Measurements from ENCODE around the gene LDB2. TPM values are rescaled to one million over a fixed set of nuclear protein-coding genes. Genes with fewer than 3 reads are reported as not detected.
"Not testable (repeated sequence)": the region's sequence is repeated elsewhere in the genome, so short reads cannot be mapped to it uniquely, and the experiment has no call there.

LDB2 gene
- total RNA-seq, 1 experiment from 2014 or later = 8.0 TPM

DNA sequence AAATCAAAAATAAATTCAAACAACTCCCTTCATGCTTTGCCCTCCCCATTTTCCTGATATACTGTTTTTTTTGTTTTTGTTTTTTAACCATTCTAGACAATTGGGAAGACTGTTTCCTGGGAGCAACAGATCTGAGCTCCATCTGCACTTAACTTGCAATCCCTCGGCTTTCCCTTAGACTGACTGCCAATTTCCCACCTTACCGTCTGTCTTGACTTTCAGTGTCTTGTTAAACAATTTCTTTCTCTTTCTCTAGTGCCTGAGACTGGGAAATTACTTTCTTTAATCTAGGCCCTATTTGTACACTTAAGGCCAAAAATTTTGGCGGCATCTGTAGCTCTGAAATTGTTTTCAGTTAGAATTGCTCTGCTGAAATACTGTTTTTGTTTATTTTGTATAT is 326.3 kb downstream of the LDB2 start:
- H3K9me3 ChIP-seq (replicated peaks) = no peaks in the 10 kb centered on the region
- H3K36me3 ChIP-seq = no peaks in the 10 kb centered on the region
- no peak for DNase-seq (ENCODE audit: low read depth in 1 of 2, low spot score in 2 of 2)
- no peak overlapping the region for H3K4me3 ChIP-seq
- H3K27ac ChIP-seq = no peak overlapping the region
- no peaks in the 10 kb centered on the region for H3K27me3 ChIP-seq (replicated peaks)
- H3K4me1 ChIP-seq (replicated peaks) = no peaks in the 10 kb centered on the region

DNA sequence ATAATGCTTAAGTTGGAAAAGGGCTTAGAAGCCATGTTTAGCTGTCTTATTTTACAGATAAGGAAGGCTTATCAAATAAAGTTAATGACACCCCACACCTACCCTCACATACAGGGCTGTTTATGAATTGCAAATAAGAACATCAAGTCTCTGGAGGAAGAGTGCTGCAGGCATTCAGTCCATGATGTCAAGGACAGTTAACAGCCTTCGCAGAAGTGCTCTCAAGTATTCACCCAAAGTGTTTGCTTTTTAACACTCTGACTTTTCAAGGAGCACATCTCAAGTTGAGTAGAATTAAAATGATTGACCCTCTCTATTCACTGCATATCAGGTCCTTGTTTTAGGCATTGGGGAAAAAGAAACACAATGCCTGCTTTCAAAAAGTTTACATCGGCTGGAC is 328.7 kb downstream of the LDB2 start:
- Histone ChIP-seq H3K4me3 (no peak overlapping the region), H3K27me3 (replicated peaks) (no peaks in the 10 kb centered on the region), H3K27ac (no peak overlapping the region), H3K4me1 (replicated peaks) (no peaks in the 10 kb centered on the region), H3K9me3 (replicated peaks) (no peaks in the 10 kb centered on the region), H3K36me3 (no peaks in the 10 kb centered on the region)
- no peak for DNase-seq (ENCODE audit: low read depth in 1 of 2, low spot score in 2 of 2)

DNA sequence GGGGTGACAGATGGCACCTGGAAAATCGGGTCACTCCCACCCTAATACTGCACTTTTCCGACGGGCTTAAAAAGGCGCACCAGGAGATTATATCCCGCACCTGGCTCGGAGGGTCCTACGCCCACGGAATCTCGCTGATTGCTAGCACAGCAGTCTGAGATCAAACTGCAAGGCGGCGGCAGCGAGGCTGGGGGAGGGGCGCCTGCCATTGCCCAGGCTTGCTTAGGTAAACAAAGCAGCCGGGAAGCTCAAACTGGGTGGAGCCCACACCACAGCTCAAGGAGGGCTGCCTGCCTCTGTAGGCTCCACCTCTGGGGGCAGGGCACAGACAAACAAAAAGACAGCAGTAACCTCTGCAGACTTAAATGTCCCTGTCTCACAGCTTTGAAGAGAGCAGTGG is 341.1 kb downstream of the LDB2 start:
- not testable (repeated sequence) for H3K27ac ChIP-seq; H3K4me3 ChIP-seq; H3K4me1 ChIP-seq (replicated peaks); H3K27me3 ChIP-seq (replicated peaks); H3K36me3 ChIP-seq; DNase-seq (ENCODE audit: low read depth in 1 of 2, low spot score in 2 of 2); H3K9me3 ChIP-seq (replicated peaks)

DNA sequence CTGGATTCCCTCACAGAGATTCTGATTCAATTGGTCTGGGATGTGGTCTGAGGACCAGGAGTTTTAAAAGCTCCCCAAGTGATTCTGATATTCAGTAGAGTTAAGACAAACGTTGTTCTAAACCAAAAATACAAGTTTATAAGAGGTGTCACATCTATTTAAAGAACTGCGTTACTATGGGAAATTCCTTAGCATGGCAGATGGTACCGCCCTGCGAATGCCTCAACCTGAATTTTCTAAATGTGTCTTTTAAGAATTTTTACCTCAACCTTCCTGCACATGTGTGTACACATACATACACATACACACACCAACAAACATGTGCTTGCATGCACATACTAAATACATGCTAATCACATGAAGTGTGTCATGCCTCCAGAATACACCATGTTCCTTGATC is 343.3 kb downstream of the LDB2 start:
- H3K27ac ChIP-seq = no peak overlapping the region
- H3K4me3 ChIP-seq = no peak overlapping the region
- no peak for DNase-seq (ENCODE audit: low read depth in 1 of 2, low spot score in 2 of 2)
- H3K36me3 ChIP-seq = no peaks in the 10 kb centered on the region
- H3K9me3 ChIP-seq (replicated peaks) = no peaks in the 10 kb centered on the region
- no peaks in the 10 kb centered on the region for H3K27me3 ChIP-seq (replicated peaks)
- H3K4me1 ChIP-seq (replicated peaks) = no peaks in the 10 kb centered on the region

DNA sequence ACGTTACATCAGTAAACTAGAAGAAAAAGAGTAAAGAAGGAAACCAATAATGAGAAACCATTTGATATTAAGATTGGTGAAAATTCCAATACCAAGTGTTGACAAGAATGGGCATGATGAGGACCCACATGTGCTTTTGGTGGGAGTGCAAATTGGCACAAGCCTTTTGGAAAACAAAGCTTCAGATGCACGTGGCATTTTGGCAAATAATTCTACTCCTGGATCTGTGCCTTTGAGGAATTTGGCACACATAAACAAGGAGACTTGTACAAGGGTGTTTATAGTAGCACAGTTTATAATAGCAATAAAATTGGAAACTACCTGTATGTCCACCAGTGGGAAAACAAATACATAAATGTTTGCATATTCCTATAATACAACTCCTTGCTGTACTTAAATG is 347.9 kb downstream of the LDB2 start:
- H3K27me3 ChIP-seq (replicated peaks) = no peaks in the 10 kb centered on the region
- H3K4me3 ChIP-seq = no peak overlapping the region
- H3K36me3 ChIP-seq = no peaks in the 10 kb centered on the region
- H3K9me3 ChIP-seq (replicated peaks) = no peaks in the 10 kb centered on the region
- no peak overlapping the region for H3K27ac ChIP-seq
- no peaks in the 10 kb centered on the region for H3K4me1 ChIP-seq (replicated peaks)
- DNase-seq (ENCODE audit: low read depth in 1 of 2, low spot score in 2 of 2) = no peak

DNA sequence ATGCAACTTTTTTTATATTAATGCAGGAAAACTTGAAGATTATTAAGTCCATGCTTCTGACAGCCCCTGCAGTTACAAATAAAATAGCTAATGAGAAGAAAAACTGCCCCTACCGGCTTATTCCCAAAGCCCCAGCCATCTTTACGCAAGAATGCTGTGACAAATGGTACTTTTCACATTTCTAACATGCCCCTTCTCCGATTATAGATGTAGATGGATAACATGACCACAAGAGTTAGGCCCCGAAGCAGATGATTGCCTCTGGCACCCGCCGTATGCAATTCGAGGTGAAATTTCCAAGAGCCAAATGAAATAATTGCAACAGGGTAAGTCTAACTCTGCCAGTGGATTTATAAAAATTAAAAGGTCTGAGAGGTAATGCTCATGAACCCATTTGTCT is 352.8 kb downstream of the LDB2 start:
- Histone ChIP-seq H3K27me3 (replicated peaks) (no peaks in the 10 kb centered on the region), H3K36me3 (no peaks in the 10 kb centered on the region), H3K4me1 (replicated peaks) (no peaks in the 10 kb centered on the region), H3K9me3 (replicated peaks) (no peaks in the 10 kb centered on the region), H3K27ac (no peak overlapping the region), H3K4me3 (no peak overlapping the region)
- DNase-seq (ENCODE audit: low read depth in 1 of 2, low spot score in 2 of 2) = no peak

DNA sequence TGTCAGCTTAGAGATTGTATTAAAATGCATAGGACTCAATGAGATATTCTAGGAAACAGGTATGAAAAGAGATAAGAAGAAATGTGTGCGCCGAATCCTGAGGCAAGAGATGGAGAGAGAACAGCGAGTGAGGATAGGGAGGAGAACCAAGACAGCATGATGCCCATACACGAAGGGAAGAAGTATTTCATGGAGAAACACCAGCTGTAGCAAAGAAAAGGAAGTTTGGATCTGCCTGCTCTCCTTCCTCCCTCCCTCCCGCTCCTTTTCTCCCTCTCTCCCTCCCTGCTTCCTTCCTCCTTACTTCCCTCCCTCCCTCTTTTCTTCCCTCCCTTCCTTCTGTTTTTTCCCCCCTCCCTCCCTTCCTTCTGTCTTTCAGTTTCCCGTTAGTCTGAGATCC is 353.6 kb downstream of the LDB2 start:
- no peaks in the 10 kb centered on the region for H3K4me1 ChIP-seq (replicated peaks)
- no peaks in the 10 kb centered on the region for H3K9me3 ChIP-seq (replicated peaks)
- no peak for DNase-seq (ENCODE audit: low read depth in 1 of 2, low spot score in 2 of 2)
- H3K27ac ChIP-seq = no peak overlapping the region
- no peaks in the 10 kb centered on the region for H3K27me3 ChIP-seq (replicated peaks)
- no peaks in the 10 kb centered on the region for H3K36me3 ChIP-seq
- no peak overlapping the region for H3K4me3 ChIP-seq

DNA sequence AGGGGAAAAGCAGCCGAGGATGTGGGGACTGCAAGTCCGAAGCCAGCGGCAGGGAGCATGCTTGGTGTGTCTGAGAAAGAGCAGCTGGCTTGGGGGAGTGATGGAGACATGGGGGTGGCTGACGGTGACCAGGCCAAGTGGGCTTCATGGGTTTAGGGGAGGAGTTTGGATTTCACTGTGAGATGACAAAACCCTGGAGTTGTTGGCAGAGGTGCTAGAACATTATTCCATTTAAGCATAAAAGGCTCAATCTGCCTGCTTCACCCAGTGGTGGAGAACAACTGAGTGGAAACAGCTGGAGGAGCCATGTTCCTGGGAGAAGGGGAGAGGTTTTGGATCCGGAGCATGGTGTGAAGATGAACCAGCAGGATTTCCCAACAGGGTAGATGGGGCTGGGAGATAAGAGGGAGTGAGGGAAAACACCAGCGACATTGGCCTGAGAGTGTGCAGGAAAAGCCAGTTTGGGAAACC is 354.2 kb downstream of the LDB2 start:
- no peaks in the 10 kb centered on the region for H3K36me3 ChIP-seq
- DNase-seq (ENCODE audit: low read depth in 1 of 2, low spot score in 2 of 2) = no peak
- H3K4me1 ChIP-seq (replicated peaks) = no peaks in the 10 kb centered on the region
- H3K9me3 ChIP-seq (replicated peaks) = no peaks in the 10 kb centered on the region
- no peaks in the 10 kb centered on the region for H3K27me3 ChIP-seq (replicated peaks)
- H3K4me3 ChIP-seq = no peak overlapping the region
- no peak overlapping the region for H3K27ac ChIP-seq

DNA sequence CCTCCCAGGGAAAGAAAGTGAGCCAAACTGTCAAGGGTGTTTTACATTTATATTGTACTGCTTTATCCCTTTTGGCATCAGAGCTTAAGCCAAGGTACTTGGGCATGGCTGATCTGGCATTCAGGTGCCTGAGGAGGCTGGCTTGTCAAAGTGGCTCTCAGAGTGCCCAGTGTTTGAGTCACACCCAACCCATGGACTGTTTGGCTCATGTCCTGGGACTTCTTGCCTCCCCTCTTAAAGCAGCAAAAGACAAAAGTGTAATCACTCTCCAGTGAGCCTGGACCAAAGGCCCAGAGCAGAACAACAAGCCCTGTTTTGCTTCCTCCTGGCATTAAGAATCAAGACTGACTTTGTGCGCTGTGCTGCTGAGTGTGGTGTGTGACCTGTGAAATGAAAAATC is 360.5 kb downstream of the LDB2 start:
- Histone ChIP-seq H3K4me3 (no peak overlapping the region), H3K27me3 (replicated peaks) (no peaks in the 10 kb centered on the region), H3K9me3 (replicated peaks) (no peaks in the 10 kb centered on the region), H3K36me3 (no peaks in the 10 kb centered on the region), H3K4me1 (replicated peaks) (no peaks in the 10 kb centered on the region), H3K27ac (no peak overlapping the region)
- DNase-seq (ENCODE audit: low read depth in 1 of 2, low spot score in 2 of 2) = no peak

DNA sequence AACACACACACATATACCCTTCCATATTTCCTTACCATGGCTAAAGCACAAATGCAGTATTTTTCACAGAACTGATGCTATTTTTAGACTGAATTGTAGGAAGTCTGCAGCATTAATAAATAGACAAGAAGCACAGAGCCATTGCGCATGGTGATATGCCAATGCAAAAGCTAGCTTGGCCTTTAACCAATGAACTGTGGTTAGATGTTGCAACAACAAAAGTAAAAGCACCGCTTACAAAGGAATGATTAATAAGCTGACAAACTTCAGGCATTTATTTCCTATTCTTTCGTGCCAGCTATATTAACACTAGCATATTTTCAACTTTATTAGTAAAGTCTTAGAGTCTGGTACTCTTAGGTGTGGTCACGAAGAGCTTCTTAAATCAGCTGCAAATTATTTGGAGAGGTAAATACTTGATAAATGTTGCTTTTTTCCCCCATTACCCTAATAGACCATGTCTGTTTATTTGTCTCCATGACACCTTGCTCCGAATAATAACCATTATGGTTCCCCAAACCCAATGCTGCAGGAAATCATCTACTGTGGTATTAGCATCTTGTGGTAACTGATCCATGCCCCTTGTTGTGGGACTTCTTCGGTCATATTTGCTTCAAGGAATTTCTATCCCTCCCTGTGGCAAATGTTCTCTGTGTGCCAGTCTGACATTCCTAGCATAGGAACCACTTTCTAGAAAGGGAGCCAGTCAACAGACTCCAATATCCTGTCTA is 366.0 kb downstream of the LDB2 start:
- no peak overlapping the region for H3K4me3 ChIP-seq
- H3K27ac ChIP-seq = no peak overlapping the region
- no peaks in the 10 kb centered on the region for H3K27me3 ChIP-seq (replicated peaks)
- no peaks in the 10 kb centered on the region for H3K9me3 ChIP-seq (replicated peaks)
- H3K36me3 ChIP-seq = no peaks in the 10 kb centered on the region
- DNase-seq (ENCODE audit: low read depth in 1 of 2, low spot score in 2 of 2) = peak in 1 of 2 experiments; percentile 1
- H3K4me1 ChIP-seq (replicated peaks) = peaks cover 10% of the 10 kb centered on the region

DNA sequence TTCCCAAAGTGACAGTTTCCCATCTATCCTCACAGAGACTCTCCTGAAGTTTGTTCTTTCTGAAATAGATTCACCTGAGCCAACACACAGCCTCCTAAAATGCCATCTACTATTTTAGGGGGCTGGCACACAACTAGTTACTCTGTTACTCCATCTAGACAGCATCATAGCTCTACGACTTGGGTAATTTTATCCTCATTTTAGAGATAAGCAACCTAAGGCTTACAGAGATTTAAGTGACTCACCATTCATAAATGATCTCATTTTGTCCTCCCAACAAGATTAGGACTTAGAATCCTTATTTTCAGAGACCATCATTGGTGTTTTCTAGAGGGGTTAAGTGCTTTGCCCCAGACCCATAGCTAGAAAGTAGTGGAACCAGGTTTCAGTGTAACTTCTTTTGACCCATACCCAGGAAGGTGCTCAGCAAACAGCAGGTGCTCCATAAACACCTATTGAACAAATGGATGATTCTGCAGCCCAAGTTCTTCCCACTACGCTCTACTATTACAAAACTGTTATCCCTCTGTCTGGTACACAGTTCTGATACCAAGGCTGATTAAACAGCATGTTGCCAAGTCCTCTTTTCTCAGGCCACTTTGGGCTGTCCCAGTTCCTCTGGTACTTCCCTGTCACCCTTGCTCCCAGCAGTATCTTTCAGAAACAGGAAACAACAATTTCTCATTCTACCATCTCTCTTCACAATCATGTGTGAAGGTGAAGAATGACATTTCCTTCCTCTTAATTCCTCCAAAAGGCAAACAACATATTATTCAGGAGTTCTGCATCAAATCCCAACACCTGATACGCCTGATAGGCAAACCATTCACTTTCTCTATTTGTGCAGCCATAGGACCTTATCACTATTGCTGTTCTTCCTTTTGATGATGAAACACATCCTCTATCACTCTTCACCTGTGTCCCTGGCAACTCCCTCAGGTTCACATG is 367.5 kb downstream of the LDB2 start:
- peaks cover 10% of the 10 kb centered on the region for H3K4me1 ChIP-seq (replicated peaks)
- no peaks in the 10 kb centered on the region for H3K36me3 ChIP-seq
- no peak overlapping the region for H3K4me3 ChIP-seq
- no peak for DNase-seq (ENCODE audit: low read depth in 1 of 2, low spot score in 2 of 2)
- no peaks in the 10 kb centered on the region for H3K27me3 ChIP-seq (replicated peaks)
- H3K27ac ChIP-seq = no peak overlapping the region
- no peaks in the 10 kb centered on the region for H3K9me3 ChIP-seq (replicated peaks)

DNA sequence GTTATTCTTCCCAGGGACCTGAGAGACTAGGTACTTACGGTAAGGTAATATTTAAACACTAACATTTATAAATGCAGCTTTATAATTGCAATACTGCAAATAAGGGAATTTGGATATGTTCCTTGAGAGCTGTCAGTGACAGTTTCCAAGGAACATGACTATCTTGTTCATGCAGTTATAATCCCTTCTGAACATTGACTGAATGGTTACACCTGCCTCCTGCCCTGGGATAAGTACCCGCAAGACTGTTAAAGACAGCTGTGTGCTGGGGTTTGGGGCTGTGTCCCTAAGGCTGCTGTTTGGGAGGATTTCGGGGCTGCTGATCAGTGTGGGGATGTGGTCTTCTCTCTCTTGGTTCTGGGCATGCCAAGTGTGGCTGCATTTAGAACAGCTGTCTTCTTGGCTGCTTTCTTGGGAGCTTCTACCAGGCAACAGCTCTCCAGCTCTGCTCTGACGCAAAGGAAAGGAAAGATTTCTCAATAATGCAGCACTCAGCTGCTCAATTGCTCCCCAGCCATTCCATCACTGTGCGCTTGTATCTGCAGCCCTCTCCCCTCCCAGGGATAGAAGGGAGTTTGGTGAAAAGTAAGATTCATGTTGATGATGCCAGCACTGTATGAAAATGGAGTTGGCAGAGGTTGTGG is 373.4 kb downstream of the LDB2 start:
- Histone ChIP-seq H3K27ac (no peak overlapping the region), H3K4me3 (no peak overlapping the region), H3K4me1 (replicated peaks) (no peaks in the 10 kb centered on the region), H3K36me3 (no peaks in the 10 kb centered on the region), H3K27me3 (replicated peaks) (no peaks in the 10 kb centered on the region), H3K9me3 (replicated peaks) (no peaks in the 10 kb centered on the region)
- no peak for DNase-seq (ENCODE audit: low read depth in 1 of 2, low spot score in 2 of 2)

DNA sequence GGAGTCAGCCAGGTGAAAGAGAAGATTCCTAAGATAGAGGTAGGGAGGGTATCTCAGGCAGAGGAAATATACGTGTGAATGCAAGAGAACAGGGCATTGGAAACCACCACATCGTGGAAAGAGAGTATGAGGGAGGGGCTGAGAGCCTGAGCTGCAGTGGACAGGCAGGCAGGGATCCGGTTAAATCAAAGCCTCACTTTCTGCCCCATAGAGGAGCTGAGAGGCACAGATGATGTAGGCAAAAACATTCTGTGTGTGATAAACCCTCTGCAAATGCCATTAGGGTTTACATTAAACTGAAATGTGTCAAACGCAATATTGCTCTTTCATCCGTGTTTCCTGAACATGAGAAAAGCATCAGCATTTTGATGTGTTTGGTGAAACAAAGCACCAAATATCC is 374.0 kb downstream of the LDB2 start:
- no peaks in the 10 kb centered on the region for H3K36me3 ChIP-seq
- no peaks in the 10 kb centered on the region for H3K9me3 ChIP-seq (replicated peaks)
- no peak for DNase-seq (ENCODE audit: low read depth in 1 of 2, low spot score in 2 of 2)
- H3K4me1 ChIP-seq (replicated peaks) = no peaks in the 10 kb centered on the region
- H3K4me3 ChIP-seq = no peak overlapping the region
- no peak overlapping the region for H3K27ac ChIP-seq
- no peaks in the 10 kb centered on the region for H3K27me3 ChIP-seq (replicated peaks)

DNA sequence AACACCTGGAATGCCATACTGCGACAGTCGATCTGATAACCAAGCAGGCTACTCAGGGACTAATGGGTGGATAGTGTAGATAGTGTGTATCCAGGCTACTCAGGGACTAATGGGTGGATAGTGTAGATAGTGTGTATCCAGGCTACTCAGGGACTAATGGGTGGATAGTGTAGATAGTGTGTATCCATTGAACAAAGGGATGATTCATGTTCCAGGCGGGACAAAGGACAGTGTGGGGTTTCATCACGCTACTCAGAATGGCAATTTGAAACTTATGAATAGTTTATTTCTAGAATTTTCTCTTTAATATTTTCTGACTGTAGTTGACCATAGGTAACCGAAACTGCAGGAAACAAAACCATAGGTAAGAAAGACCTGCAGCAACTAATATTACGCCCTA is 374.9 kb downstream of the LDB2 start:
- not testable (repeated sequence) for H3K36me3 ChIP-seq; H3K4me1 ChIP-seq (replicated peaks); H3K27ac ChIP-seq; H3K27me3 ChIP-seq (replicated peaks); DNase-seq (ENCODE audit: low read depth in 1 of 2, low spot score in 2 of 2); H3K4me3 ChIP-seq; H3K9me3 ChIP-seq (replicated peaks)

Data from SJSA1 (cell line).